Activated CD8-positive, alpha-beta memory T cell treated with anti-CD3 and anti-CD28 coated beads, Interleukin-2, amount 50 U/mL, for 1 hour (primary cell): ENCODE measurements around the gene GLCE.
"Not testable (repeated sequence)": the region's sequence is repeated elsewhere in the genome, so short reads cannot be mapped to it uniquely, and the experiment has no call there.

Source experiments
- DNase-seq: peaks from one replicate; pipeline ENCODE4 v3.0.0-alpha.2; 2020; ENCODE audit errors: extremely low read depth

Gene GLCE

DNA sequence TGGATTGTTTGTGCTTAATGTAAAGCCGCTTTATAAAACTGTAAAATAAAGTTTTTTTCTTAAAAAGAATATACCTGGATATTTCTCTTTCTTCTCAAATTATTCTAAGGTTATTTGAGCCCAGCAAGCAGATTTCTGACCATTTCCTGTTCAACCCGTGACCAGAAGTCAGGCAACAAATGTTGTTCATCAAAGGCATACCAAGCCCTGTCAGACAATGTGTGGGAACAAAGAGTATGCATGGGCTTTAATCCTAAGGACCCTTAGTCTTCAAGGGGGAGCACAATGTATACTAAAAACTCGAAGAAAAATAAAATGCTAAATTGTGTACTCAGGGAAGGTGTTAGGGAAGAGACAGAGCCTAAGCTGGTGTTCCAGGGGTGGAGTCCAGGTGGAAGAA, 111.7 kb downstream of the GLCE start:
- no peak for DNase-seq

DNA sequence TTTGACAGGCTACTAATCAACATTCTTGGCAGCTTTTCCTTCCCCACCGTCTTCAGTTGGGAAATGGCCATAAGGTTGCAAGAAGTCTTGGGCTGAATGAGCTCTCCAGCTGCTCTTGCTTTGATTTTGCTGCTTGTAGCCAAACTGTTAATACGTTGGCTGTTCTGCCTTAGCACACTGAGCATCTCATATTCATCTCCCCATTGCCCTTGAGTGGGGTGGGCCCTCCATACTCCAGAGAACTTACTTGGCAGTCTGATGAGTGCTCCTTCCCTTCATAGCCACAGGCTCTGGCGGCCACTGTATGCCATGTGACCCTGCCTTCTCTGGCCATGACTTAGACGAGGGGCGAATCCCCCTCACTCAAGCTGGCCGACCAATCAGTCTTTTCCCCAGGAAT, 112.5 kb downstream of the GLCE start:
- no peak for DNase-seq

DNA sequence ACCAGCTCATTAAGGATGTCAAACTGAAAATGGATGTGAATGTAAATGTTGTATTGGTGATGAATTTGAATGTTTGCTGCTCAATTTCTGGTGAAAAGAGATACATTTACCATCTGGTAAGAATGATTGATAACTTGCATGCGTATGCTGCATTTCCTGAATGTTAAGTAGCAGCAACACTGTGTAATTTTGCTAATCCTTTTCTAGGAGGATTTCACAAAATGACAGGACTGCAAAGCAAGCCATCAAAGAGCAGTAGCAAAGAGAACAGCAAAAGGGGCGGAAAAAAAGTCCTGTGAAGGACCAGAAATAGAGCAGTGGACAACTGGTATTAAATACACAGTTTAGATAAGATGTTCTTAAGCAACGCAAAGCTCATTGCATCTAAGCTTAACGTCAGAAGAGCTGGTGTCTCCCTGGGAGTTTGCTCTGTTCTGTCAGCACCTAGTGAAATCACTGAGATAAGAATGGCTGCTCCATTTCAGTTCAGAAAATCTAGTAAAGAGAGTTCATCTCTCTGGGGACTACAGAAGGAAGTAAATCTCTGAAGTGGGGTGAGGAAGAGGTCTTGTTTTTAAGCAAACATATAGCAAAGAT, 114.7 kb downstream of the GLCE start:
- no peak for DNase-seq

DNA sequence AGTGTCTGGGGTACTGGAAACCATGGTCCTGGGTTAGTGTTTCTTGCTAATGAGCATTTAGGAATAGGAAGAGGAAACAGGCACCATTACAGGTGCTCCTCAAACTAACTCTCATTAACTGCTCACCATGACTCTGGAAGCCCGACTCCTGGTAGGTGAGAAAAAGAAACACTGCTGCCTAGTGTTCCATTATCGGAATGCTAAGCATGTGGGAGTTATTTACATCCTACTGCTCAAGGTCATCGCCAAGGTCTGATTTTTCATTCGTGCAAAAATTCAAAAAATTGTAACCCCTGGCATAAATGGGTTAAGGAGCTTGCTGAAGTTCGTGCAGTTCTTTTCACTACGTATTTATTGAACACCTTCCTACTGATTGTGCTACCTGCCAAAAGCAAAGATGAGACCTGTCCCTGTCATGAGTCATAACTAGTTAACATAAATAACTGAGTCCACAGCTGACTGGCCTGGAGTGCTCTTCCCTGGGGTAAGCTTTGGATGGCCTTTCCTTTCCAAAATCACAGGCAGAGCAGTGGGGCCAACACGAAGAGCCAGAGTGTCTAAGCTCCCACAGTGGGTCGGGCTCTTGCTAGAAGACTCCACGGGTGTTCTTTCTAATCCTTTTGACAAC, 115.6 kb downstream of the GLCE start:
- no peak for DNase-seq

DNA sequence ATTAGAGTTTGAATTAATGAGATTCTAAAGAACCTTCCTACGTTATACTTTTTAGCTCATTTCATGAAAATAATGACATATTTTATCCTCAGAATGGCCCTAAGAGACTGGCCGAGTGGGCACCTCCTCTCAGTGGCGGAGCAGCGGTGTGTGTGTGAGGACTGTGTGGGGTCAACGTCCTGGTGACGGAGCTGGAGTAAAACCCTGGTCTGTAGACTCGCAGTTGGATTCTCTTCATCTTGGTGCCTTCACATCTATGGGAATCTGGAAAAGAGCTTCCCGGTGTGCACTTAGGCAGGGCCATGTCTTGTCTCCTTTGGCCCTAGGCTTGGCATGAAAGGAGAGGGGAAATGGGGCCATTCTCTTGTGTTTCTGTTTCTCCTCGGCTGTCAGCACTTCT, 116.9 kb downstream of the GLCE start:
- no peak for DNase-seq

DNA sequence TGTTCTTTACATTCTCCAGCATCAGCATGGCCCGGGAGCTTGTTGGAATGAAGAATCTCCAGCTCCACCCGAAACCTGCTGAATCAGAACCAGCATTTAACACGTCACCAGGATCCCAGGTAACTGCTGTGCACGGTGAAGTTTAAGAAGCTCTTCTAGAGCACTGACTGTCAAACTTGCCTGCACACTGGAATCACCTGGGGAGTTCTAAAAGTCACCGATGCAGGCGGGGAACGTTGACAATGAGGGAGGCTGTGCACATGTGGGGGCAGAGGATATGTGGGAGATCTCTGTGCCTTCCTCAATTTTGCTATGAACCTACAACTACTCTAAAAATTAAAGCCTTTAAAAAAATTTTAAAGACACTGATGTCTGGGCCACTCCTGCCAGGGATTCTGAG, 119.2 kb downstream of the GLCE start:
- DNase-seq = no peak

DNA sequence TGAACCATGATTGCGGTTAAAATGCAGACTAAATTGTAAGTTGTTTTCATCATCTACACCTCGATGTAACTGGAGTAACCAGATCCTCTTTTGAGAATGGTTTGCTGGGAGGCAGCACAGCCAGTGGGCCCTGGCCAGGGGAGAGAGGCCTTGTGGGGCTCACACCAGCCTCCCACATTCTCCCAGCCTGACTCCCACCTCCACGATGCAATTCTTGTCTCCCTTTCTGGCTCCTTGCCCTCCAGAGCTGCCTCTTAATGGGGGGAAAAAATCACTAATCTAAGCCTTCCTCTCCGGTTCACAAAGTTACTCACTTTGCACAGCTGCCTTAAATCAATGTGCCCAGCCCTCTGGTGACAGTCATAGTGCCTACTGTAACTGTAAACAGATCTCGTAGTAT, 120.3 kb downstream of the GLCE start:
- no peak for DNase-seq

DNA sequence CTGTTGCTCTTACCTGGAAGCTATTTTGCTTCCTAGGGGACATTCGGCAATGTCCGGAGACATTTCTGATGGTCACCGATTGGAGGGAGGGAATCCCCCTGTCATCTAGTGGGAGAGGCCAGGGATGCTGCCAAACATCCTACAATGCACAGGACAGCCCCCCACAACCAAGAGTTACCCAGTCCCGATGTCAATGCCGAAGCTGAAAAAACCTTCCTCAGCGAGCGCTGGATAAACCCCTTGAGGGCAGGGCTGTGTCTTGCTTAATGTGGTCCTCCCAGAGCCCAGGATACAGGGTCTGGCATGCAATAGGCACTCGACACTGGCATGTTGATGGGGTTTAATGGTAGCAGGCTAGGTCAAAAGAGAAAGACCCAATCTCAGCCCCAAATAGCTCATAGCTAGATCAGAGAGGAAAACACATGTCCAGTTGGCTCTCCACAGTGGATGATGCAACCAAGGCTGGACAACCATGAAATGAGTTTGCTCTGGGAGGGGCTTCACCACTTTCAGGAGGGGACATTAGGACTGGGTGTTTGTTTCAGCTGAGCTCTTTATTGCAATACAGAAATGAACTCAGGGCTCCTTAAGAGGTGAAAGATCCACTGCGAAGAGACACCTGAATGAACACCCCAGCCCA, 121.8 kb downstream of the GLCE start:
- no peak for DNase-seq

DNA sequence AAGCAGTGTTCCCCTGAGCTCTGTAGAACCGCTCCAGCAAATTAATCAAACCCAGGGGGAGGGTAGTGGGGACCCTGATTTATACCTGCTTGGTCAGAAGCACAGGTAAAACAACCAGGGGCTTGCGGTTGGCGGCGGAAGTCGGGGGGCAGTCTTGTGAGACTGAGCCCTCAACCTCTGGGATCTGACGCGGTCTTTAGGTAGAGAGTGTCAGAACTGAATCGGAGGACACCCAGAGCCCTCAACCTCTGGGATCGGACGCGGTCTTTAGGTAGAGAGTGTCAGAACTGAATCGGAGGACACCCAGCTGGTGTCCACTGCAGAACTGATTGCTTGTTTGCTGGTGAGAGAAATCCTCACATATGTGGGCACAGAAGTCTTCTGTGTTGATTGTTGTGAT, 125.4 kb downstream of the GLCE start:
- no peak for DNase-seq

DNA sequence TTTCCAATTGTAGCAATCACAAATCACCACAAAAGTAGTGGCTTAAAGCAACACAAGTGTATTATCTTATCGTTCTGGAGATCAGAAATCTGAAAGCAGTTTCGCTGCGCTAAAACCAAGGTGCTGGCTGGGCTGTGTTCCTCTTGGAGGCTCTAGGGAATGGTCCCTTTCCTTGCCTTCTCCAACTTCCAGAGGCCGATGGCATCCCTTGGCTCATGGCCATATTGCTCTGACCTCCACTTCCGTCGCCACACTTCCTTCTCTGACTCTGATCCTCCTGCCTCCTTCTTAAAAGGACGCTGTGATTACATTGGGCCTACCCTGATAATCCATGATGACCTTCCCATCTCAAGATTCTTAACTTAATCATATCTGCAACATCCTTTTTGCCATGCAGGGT, 127.6 kb downstream of the GLCE start:
- DNase-seq = no peak

DNA sequence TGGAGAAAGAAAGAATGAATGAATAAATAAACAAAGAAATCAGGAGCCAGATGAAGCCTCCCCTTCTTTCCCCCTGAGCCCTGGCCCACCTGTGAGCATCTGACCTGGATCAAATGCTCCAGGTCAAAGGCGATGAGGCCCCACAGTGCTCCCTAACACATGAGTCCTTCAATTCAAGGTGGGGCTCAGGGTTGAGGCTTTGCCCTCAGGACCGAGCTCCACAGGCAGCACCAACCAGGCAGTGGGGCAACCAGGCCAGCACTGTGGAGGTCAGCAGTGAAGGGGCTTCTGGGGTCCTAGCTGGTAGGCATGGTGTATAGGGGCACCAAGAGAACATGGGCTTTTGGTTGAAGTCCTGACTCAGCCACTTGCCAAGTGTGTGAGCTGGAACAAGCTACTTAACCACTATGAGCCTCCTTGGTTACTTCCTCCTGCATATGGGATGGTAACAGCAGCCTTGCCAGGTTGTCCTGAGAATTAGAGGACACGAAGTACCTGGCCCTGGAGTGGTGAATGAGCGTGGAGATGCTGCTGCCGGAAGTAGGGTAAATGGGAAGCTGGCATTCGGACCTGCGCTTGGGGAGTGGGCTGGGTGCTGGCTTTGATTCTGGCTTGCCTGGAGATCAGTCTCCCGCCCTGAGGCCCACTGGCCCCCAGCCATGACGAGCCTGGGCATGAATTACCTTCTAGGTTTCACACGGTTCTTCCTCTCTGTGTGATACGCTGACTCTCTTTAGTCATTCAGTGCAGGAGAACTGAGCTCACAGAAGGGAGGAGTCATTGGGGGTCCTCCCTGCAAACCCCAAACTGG, 128.3 kb downstream of the GLCE start:
- no peak for DNase-seq

DNA sequence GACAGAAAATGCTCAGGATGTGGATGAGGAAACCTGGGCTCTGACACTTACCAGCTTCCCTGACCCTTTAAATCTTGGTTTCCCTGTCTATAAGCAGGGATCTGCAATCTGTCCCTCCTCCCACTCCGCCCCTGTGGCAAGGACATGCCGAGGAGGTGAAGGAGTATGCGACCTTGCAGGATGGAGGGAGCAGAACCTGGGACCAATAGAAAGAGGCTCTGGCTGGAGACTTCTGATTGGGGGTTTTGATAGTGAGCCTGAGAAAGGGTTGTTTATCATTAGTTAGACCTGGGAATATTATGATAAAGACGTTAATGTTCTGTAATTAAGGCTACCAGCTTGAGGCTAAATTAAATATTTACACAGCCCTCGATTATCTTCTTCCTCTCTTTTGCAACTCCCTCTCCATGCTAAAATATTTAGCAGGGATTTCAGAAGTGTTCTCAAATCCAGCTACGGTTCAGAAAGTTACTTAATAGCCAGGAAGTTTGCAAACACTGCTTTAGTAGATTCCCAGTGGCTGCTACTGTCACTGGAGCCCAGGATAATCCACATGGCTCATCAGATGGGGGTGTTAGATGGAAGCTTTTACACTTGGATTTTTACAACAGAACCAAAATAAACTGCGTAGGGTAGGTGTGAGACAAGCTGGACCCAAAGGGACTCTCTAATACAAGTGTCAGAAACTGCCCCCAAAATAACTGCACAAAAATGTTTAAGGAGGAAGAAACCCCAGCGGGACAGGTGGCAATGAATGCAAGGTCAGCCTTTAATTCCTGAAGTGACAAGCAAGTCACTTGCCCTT, 129.1 kb downstream of the GLCE start:
- no peak for DNase-seq

DNA sequence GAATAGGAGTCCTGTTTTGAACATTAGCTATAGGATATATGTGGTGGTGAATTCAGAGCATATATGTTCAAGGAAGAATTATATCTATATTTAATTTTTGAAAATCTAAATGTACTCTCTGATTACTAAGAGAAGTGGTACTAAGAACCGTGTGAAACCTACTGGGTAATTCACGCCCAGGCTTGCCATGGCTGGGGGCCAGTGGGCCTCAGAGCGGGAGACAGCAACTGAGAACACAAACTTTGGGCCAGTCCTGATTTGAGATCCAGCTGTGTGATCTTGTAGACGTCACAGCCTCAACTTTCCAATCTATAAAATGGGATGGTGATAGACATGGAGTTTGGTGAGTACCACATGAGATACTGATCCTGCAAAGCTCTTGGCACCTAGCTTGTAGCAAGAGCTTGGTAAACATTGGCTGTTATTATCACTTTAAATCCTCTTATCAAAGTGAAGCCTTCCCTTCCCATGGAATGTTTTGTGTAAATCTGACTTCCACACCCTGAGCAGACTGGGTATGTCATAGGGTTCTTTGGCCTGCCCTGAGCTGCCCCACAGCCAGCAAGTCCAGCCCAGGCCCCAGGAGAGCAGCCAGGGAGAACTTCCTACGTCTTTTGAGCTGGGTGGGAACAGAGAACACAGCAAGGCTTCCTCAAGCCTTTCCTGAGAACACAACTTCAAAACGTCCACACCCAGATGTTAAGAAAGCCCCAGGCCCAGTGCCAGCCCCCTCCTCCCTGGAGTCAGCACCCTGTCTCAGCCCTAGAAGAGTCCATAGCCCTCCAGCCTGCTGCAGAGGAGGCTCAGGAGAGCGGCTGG, 130.1 kb downstream of the GLCE start:
- no peak for DNase-seq

DNA sequence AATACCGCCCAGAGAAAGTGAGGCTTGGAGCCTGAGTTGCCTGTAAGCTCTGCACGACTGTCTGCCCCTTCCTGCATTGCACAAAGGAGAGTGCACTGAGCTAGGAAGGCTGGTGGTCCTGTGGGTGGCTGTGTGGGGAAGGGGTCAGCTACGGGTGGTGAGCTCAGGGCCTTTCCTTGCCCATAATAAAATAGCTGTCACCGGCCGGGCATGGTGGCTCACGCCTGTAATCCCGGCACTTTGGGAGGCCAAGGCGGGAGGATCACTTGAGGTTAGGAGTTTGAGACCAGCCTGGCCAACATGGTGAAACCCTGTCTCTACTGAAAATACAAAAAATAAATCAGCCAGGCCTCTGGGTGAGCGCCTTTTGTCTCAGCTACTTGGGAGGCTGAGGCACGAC, 131.2 kb downstream of the GLCE start:
- not testable (repeated sequence) for DNase-seq

DNA sequence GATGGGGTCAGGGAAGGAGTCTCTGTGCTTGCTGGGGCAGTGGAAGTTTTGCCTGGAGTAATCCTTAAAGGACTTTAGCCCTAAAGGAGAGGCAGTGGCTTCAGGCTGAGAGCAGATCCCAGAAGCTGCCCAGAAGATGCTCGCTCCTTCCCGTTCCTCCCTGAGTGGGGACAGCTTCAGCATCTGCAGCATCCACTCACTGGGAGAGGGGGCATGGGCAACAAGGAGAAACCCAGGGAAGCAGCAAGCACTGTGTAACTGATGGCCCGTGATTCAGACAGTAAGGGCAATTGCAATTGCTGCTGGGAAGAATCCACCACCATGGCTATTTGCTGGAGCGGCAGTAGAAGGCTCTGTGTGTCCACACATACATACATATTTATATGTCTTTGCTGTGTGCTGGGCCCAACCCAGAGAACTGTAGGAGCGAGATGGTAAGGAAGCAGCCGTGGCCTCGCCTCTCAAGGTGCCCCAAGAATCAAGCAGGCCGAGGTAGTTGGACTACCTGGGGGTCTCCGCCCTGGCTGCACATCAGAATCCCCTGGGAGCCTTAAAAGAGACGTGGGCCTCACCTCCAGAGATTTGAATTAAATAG, 132.5 kb downstream of the GLCE start:
- DNase-seq = no peak

DNA sequence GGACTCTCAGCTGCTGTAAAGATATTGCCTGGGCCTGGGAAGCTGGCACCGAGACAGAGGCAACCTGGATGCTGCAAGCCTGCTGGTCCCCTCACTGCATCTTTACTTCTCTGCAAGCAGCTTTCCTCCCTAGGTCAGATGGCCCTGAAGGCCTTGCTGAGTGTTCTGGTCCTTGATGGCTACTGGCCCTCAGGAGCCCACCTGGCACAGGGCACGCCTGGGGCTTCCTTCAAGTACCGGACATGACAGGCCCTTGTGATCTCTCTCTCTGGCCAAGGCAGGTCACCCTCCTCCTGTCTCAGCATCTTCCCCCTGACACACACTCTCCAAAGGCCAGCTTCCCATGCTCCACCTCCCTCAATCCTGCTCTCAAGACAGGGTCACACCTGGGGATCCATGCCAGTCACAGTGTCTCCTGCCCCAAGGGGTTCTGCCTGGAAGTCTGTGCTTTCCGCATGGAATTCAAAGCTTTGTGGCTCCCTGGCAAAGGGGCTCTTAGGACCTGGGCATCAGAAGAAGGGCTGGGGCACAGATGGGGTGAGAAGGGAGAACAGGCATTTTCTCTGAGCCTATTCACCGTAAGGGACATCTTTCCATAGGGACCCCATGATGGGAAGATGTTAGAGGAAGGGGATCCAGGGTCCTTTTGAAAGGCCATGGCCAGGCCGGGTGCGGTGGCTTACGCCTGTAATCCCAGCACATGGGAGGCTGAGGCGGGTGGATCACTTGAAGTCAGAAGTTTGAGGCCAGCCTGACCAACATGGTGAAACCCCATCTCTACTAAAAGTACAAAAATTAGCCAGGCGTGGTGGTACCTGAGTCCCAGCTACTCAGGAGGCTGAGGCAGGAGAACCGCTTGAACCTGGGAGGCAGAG, 133.5 kb downstream of the GLCE start:
- no peak for DNase-seq

DNA sequence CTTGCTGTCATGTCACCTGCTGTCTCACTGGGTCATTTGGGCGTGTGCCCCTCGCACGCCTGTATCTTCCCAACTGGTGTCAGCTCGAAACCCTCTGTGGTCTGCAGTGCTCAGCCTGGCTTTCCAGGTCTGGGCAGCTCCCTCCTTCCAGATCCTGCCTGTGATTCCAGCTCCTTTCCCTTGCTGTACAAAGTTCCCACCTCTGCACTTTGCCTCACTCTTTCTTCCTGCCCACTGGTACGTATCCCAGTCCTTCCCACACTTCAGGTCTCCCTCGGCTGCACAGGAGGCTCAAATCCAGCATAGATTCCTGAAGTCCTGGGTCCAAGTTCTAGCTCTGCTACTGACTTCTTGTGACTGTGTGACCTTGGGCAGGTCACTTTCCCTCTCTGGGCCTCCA, 136.2 kb downstream of the GLCE start:
- no peak for DNase-seq

DNA sequence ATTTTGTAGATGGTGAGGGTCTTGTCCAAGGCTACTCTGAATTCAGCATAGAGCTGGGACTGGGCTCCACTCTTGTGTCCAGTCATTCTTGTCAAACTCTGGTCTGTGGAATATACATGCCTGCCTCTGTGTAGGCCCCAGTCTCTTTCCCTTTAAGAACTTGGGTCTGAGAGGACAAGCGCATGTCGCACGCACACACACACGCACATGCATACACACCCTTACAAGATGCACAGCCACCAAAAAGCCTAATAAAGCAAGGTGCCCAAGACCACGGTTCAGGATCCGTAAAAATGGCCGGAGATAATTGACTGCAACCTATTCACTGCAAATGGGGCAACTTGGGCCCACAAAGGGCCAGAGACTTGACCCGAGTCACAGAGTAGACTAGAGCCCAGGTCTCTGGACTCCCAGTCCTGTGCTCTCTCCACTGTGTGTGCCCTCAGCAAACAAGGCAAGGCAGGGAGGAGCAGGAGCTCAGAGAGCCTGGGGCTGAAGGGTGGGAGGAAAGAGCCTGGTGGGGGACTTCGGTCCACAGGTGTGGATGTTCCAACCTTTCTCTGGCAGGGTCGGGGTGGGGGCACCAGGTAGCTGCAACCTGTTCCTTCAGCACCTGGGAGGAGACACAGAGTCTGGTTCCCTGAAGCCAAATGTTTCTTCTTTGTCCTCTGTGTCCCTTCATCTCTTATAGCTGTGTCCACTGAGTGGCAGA, 137.4 kb downstream of the GLCE start:
- no peak for DNase-seq

DNA sequence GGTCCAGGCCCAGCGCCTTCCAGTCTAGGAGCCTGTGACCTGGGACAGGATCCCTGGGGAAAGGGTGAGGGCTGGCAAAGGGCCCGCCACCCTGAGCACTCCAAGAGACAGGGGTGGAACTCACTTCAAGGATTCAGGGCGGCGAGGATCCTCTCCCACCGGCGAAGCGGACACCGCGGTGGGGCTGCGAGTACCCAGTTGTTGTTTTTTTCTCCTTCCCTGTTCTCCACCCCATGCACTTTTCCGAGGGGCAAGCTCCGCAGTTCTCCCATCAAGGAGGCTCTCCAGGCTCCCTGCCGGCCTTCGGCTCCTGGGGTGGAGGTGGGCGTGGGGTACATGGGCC, 137.9 kb downstream of the GLCE start:
- DNase-seq = no peak
